Body of pancreas (tissue), 4 donors: ENCODE data around the gene SYNDIG1L. TPM values are rescaled to one million over a fixed set of nuclear protein-coding genes. Genes with fewer than 3 reads are reported as not detected.

ENCODE experiments used
- ATAC-seq: fragments of 150-250 bp; one replicate; pipeline ENCODE4 v1.9.1; 2016
- DNase-seq, 4 donors: peaks; one replicate each; pipeline ENCODE4 v3.0.0-alpha.2; 2019
- H3K27ac ChIP-seq, 4 donors: fragments of 200-600 bp; sonication (generic); 1 replicate in 3 of 4; 2 replicates in 1 of 4; pipeline versions ENCODE4 v1.5.1 to v1.6.1; 2016 to 2019; ENCODE audit warnings: mild to moderate bottlenecking in 1 of 4, mixed read lengths in 1 of 4, moderate library complexity in 1 of 4
- H3K27me3 ChIP-seq, 2 donors: fragments of 200-600 bp; sonication (generic); one replicate each; pipeline ENCODE4 v1.6.0; 2016; ENCODE audit warnings: mild to moderate bottlenecking in 1 of 2
- H3K36me3 ChIP-seq, 2 donors: fragments of 200-600 bp; sonication (generic); replicated peaks in 1 of 2; 2 replicates each; pipeline ENCODE4 v1.5.1; 2016; ENCODE audit warnings: low read depth in 2 of 2; ENCODE audit not compliant: insufficient read depth in 1 of 2
- H3K4me1 ChIP-seq: fragments of 200-600 bp; sonication (generic); one replicate; pipeline ENCODE4 v1.6.0; 2016
- H3K4me3 ChIP-seq, 2 donors: fragments of 200-600 bp; sonication (generic); 1 replicate in 1 of 2; 2 replicates in 1 of 2; pipeline ENCODE4 v1.5.1; 2016 to 2019
- H3K9me3 ChIP-seq, 3 donors: fragments of 200-600 bp; sonication (generic); 1 replicate in 2 of 3; 2 replicates in 1 of 3; pipeline ENCODE4 v1.5.1; 2016
- POLR2A ChIP-seq, 3 donors: fragments of 450-650 bp; IDR thresholded peaks; one replicate each; pipeline ENCODE4 v1.6.1; 2016; ENCODE audit warnings: antibody characterized with exemption in 3 of 3, mild to moderate bottlenecking in 2 of 3
- WGBS, 2 donors: methylation state at CpG; one replicate each; pipeline ENCODE4 v1.1.5; 2017; 5-methylcytosine and 5-hydroxymethylcytosine counted together
- intact Hi-C: fragments of 100-400 bp; cut with DNase I; formaldehyde crosslinking; loops from one replicate; pipeline ENCODE4 v1.15.1; 2023
- total RNA-seq, 2 donors: library from RNA; depleted of rRNA; stranded (reverse); fragments of >200 nt; gene quantifications; one replicate each; pipeline ENCODE4 v1.1.0, GENCODE V29; 2016
- TF ChIP-seq, protein P1 (sequence below), 7 experiments: fragments of 450-650 bp in 4 of 7; fragments of 200-600 bp in 3 of 7; sonication (generic) in 3 of 7; IDR thresholded peaks; one replicate each; pipeline ENCODE4 v1.5.1; 2016 to 2019; ENCODE audit warnings: antibody characterized with exemption in 7 of 7

The SYNDIG1L gene
- total RNA-seq, 2 donors from 2014 or later, result 0.52 TPM; not detected in 1

DNA sequence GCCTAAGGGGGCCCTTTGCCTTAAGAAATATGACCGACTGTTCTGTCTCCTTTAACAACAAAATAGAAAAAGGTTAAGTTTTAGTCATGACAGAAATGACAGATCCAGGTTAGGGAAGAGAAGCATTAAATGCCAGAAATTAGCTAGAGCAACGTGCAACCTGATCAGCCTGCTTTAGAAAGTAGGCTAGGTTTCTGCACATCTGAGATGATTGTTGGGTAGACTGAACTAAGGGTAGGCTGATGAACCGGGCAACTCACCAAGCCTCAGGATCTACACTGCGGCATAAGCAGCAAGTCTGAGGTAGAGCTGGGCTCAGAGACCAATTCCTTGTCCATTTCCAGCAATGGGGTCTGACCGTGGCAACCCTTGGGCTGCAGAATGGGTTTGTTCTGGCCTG, 37.7 kb upstream of the SYNDIG1L start:
- intact Hi-C loops, result no loop called here
- Histone ChIP-seq H3K27ac (no peak overlapping the region), H3K4me1 (no peaks in the 10 kb centered on the region), H3K27me3 (no peaks in the 10 kb centered on the region), H3K36me3 (no peaks in the 10 kb centered on the region), H3K4me3 (no peak overlapping the region), H3K9me3 (no peaks in the 10 kb centered on the region)
- ATAC-seq (no peak), DNase-seq (no peak)
- TF ChIP-seq, protein P1, sequence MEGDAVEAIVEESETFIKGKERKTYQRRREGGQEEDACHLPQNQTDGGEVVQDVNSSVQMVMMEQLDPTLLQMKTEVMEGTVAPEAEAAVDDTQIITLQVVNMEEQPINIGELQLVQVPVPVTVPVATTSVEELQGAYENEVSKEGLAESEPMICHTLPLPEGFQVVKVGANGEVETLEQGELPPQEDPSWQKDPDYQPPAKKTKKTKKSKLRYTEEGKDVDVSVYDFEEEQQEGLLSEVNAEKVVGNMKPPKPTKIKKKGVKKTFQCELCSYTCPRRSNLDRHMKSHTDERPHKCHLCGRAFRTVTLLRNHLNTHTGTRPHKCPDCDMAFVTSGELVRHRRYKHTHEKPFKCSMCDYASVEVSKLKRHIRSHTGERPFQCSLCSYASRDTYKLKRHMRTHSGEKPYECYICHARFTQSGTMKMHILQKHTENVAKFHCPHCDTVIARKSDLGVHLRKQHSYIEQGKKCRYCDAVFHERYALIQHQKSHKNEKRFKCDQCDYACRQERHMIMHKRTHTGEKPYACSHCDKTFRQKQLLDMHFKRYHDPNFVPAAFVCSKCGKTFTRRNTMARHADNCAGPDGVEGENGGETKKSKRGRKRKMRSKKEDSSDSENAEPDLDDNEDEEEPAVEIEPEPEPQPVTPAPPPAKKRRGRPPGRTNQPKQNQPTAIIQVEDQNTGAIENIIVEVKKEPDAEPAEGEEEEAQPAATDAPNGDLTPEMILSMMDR (IDR thresholded peaks at IDR 0.05), result no peak
- TF ChIP-seq POLR2A (IDR thresholded peaks at IDR 0.05), result no peak
- WGBS, 2 donors, result 69 to 81% methylated on average over 5 of the region's 5 CpGs

DNA sequence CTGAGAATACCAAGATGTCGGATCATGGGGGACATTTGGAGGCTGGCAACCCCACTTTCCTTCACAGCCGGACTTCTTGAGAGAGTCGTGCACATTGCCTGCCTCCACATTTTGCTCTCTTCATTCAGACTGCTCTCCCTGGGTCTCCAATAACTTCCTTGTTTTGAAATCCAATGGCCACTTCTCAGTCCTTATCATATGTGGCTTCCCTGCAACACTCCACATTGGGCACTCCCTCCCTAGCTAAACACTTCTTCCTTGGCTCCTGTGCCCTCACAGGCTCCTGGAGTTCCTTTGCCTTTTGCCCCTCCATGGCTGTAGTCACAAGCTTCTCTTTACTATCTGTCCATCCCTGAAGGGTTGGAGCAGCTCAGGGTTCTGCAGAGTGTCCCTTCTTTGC, 37.0 kb upstream of the SYNDIG1L start:
- no peaks in the 10 kb centered on the region for H3K4me1 ChIP-seq
- intact Hi-C loops, result no loop called here
- H3K27me3 ChIP-seq, result no peaks in the 10 kb centered on the region

DNA sequence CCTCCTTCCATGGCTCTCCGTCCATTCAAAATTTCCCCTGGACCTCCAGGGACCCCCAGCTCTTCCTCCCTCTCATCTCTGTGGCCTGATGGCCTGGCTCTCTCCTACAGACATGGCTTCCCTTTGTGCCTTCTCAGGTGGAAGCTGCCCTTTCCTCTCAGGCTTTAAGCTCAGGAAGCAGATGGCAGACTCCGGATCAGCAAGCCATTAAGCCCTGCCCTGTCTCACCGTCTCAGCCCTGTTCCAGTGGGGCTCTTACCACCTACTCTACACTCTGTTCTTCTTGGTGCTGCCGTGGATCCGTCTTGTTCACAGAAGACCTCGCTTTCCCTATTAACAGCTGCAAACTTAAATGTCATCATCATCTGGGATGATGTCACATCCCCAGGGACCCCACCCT, 34.0 kb upstream of the SYNDIG1L start:
- Histone ChIP-seq H3K9me3 (no peaks in the 10 kb centered on the region), H3K36me3 (no peaks in the 10 kb centered on the region), H3K4me1 (no peaks in the 10 kb centered on the region), H3K27ac (no peak overlapping the region), H3K4me3 (no peak overlapping the region), H3K27me3 (no peaks in the 10 kb centered on the region)
- intact Hi-C loops, result no loop called here
- DNase-seq (no peak), ATAC-seq (no peak)
- TF ChIP-seq POLR2A (IDR thresholded peaks at IDR 0.05), result no peak
- TF ChIP-seq, protein P1 (IDR thresholded peaks at IDR 0.05), result no peak
- WGBS, 2 donors, result 80 to 91% methylated on average over 6 of the region's 6 CpGs

More for the DNA sequence above, 37.0 kb upstream of the SYNDIG1L start:
- whole genome bisulfite sequencing, 2 donors, result 81 to 88% methylated on average over 3 of the region's 3 CpGs
- H3K4me3 ChIP-seq, result no peak overlapping the region
- H3K27ac ChIP-seq, result no peak overlapping the region
- ATAC-seq, result no peak
- H3K36me3 ChIP-seq, result no peaks in the 10 kb centered on the region
- TF ChIP-seq, protein P1 (IDR thresholded peaks at IDR 0.05), result no peak
- TF ChIP-seq POLR2A (IDR thresholded peaks at IDR 0.05), result no peak
- no peaks in the 10 kb centered on the region for H3K9me3 ChIP-seq
- DNase-seq, result no peak

DNA sequence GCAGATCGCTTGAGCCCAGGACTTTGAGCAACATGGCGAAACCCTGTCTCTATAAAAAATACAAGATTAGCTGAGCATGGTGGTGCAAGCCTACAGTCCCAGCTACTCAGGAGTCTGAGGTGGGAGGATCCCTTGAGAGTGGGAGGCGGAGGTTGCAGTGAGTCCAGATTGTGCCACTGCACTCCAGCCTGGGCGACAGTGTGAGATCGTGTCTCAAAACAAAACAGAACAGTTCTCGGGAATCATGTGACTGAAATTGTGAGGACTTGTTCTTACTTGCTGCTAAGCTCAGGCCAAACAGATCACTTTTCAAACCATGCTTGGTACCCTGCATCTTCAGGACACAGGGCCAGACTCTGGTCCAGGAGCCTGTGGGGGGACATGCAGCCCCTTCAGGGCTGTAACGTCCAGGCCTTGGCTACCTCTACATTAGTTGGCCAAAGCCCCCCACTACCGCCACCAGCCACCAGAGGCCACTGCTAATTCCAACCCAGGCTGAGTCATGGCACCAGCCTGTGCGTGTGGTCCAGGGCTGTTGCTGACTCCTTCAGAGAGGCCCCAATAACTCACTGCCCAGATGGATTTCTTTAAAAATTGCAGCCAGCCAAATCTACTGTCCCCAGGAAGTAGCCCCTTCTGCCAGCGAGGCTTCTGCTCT, 33.4 kb upstream of the SYNDIG1L start:
- intact Hi-C loops, result no loop called here
- no peaks in the 10 kb centered on the region for H3K4me1 ChIP-seq
- no peak overlapping the region for H3K4me3 ChIP-seq
- H3K27ac ChIP-seq, result no peak overlapping the region
- H3K27me3 ChIP-seq, result no peaks in the 10 kb centered on the region
- no peaks in the 10 kb centered on the region for H3K36me3 ChIP-seq
- peaks cover 0 to 2% (median 0%) of the 10 kb centered on the region in 3 donors for H3K9me3 ChIP-seq
- TF ChIP-seq, protein P1 (IDR thresholded peaks at IDR 0.05), result peak in 5 of 7 experiments; percentile 26 to 41 (median 35)
- no peak for TF ChIP-seq POLR2A (IDR thresholded peaks at IDR 0.05)
- DNase-seq (peak in 1 of 4 donors; percentile 31), ATAC-seq (peak; percentile 30)
- 62 to 68% methylated on average over 9 to 10 of the region's 10 CpGs for WGBS, 2 donors

DNA sequence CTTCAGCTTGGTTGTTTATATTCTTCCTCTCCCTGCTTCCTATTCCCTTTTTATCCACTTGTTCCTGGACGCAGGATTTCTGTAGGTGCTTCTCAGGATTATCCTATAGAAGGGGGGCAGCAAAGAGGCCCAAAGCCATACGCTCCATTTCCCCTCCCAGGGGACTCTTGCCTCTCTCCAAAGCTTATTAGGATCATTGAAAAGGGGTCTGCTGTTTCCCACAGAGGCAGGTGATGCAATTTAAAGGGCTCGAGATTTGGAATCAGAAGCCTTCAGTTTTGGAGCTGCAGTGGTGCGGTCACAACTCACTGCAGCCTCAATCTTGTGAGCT, 31.5 kb upstream of the SYNDIG1L start:
- DNase-seq, result no peak
- TF ChIP-seq, protein P1 (IDR thresholded peaks at IDR 0.05), result no peak
- TF ChIP-seq POLR2A (IDR thresholded peaks at IDR 0.05), result no peak
- no peak for ATAC-seq
- peaks cover 0 to 5% (median 0%) of the 10 kb centered on the region in 3 donors for H3K9me3 ChIP-seq
- no peak overlapping the region for H3K27ac ChIP-seq
- no peaks in the 10 kb centered on the region for H3K36me3 ChIP-seq
- no peaks in the 10 kb centered on the region for H3K4me1 ChIP-seq
- intact Hi-C loops, result no loop called here
- WGBS, 2 donors, result 67 to 83% methylated on average over 4 of the region's 4 CpGs
- no peak overlapping the region for H3K4me3 ChIP-seq
- no peaks in the 10 kb centered on the region for H3K27me3 ChIP-seq
